Measurements from ENCODE around the gene KIAA0232.

- no peak for TF ChIP-seq EZH2 (IDR thresholded peaks at IDR 0.05; ENCODE audit: insufficient read depth, poor library complexity, severe bottlenecking)
- no peak for TF ChIP-seq EZH2phosphoT487 (IDR thresholded peaks at IDR 0.05; ENCODE audit: insufficient read depth, low read depth)
Observed at GRCh38 chr4:6764976-6765620, 17.4 kb upstream of the KIAA0232 start.

Measured in GM23248 (cell line).